IMR-90 (cell line): ENCODE measurements around the gene BASP1. TPM values are rescaled to one million over a fixed set of nuclear protein-coding genes. Genes with fewer than 3 reads are reported as not detected.
A peak's percentile ranks its signal among the peaks of the same experiment; 100 is the strongest.

Experiments
- ATAC-seq: fragments of 200-7000 bp; cut with Tn5 transposase; 2 replicates; pipeline ENCODE4 v1.9.1; 2020; ENCODE audit warnings: low read depth, mild to moderate bottlenecking, moderate library complexity
- BruUV-seq: library from RNA; stranded (reverse); fragments of 400-500 nt; replicated peaks from 2 replicates; lab custom pipeline; 2021; lab: Mats Ljungman, UMichigan
- CTCF ChIA-PET: fragments of 300-600 bp; formaldehyde crosslinking; extraction: SDS; loops from one replicate; lab custom pipeline; 2021; ENCODE audit warnings: antibody characterized with exemption; lab: Yijun Ruan, JAX
- POLR2A ChIA-PET: fragments of 300-600 bp; sonication (Branson Sonifier 250); formaldehyde crosslinking; loops from one replicate; lab custom pipeline; 2022; ENCODE audit warnings: antibody characterized with exemption; ENCODE audit not compliant: unreplicated experiment; lab: Charles Lee
- DNase-seq: peaks from one replicate; pipeline ENCODE4 v3.0.0; 2013
- H2AFZ ChIP-seq: replicated peaks from 2 replicates; pipeline ENCODE3; 2013; ENCODE audit warnings: low read length, mild to moderate bottlenecking; ENCODE audit not compliant: poor library complexity
- H2AK5ac ChIP-seq: 2 replicates; pipeline ENCODE4 v1.6.1; 2013; ENCODE audit warnings: low read depth, low read length, inconsistent platforms
- H2AK9ac ChIP-seq: replicated peaks from 2 replicates; pipeline ENCODE3; 2013; ENCODE audit warnings: mild to moderate bottlenecking, low read depth, low read length, moderate library complexity; ENCODE audit not compliant: poor library complexity
- H2BK120ac ChIP-seq: 2 replicates; pipeline ENCODE4 v1.6.1; 2013; ENCODE audit warnings: low read depth, low read length, inconsistent platforms
- H2BK15ac ChIP-seq: 3 replicates; pipeline ENCODE4 v1.6.1; 2013; ENCODE audit warnings: low read depth, low read length, inconsistent platforms
- H2BK20ac ChIP-seq: 2 replicates; pipeline ENCODE4 v1.6.1; 2013; ENCODE audit warnings: low read depth, mild to moderate bottlenecking, inconsistent platforms, low read length, moderate library complexity
- H2BK5ac ChIP-seq: 2 replicates; pipeline ENCODE4 v1.6.1; 2013; ENCODE audit warnings: mild to moderate bottlenecking, low read depth, low read length, inconsistent platforms; ENCODE audit not compliant: poor library complexity, severe bottlenecking
- H3K14ac ChIP-seq: replicated peaks from 2 replicates; pipeline ENCODE4 v1.6.1; 2013; ENCODE audit warnings: low read depth, low read length, inconsistent platforms
- H3K18ac ChIP-seq: 2 replicates; pipeline ENCODE4 v1.6.1; 2013; ENCODE audit warnings: low read depth, low read length, control low read depth
- H3K23ac ChIP-seq: 2 replicates; pipeline ENCODE4 v1.6.1; 2013; ENCODE audit warnings: low read depth, low read length, inconsistent platforms
- H3K27ac ChIP-seq: 2 replicates; pipeline ENCODE4 v1.5.1; 2013; ENCODE audit warnings: mild to moderate bottlenecking, control low read depth, low read length; ENCODE audit not compliant: insufficient read depth
- H3K27me3 ChIP-seq: 2 replicates; pipeline ENCODE4 v1.6.1; 2013; ENCODE audit warnings: low read length; ENCODE audit not compliant: control insufficient read depth, insufficient read depth
- H3K36me3 ChIP-seq: 2 replicates; pipeline ENCODE4 v1.6.1; 2013; ENCODE audit warnings: low read length, mixed read lengths; ENCODE audit not compliant: control insufficient read depth, insufficient read depth
- H3K4ac ChIP-seq: 2 replicates; pipeline ENCODE4 v1.6.1; 2013; ENCODE audit warnings: low read depth, low read length, inconsistent platforms
- H3K4me1 ChIP-seq: 2 replicates; pipeline ENCODE4 v1.6.1; 2013; ENCODE audit warnings: low read length, mixed read lengths; ENCODE audit not compliant: control insufficient read depth, insufficient read depth
- H3K4me2 ChIP-seq: 2 replicates; pipeline ENCODE4 v1.6.1; 2013; ENCODE audit warnings: low read depth, mild to moderate bottlenecking, control low read depth, low read length, moderate library complexity
- H3K4me3 ChIP-seq: 2 replicates; pipeline ENCODE4 v1.5.1; 2013; ENCODE audit warnings: low read depth, mild to moderate bottlenecking, control low read depth, low read length, moderate library complexity; ENCODE audit not compliant: insufficient read depth
- H3K56ac ChIP-seq: 2 replicates; pipeline ENCODE4 v1.6.1; 2013; ENCODE audit warnings: low read length, inconsistent platforms; ENCODE audit not compliant: insufficient read depth; ENCODE audit errors: extremely low read depth
- H3K79me1 ChIP-seq, 2 experiments: 2 replicates each; pipeline ENCODE4 v1.6.1; 2013; ENCODE audit warnings: low read length in 2 of 2, inconsistent platforms in 1 of 2, low read depth in 1 of 2
- H3K9ac ChIP-seq: 2 replicates; pipeline ENCODE4 v1.6.1; 2013; ENCODE audit warnings: low read depth, low read length, control low read depth
- H3K9me1 ChIP-seq: 2 replicates; pipeline ENCODE4 v1.6.1; 2013; ENCODE audit warnings: low read length, inconsistent platforms; ENCODE audit not compliant: insufficient read depth
- H3K9me3 ChIP-seq: 2 replicates; pipeline ENCODE4 v1.6.1; 2013; ENCODE audit warnings: low read length; ENCODE audit not compliant: control insufficient read depth, insufficient read depth
- H4K20me1 ChIP-seq: 2 replicates; pipeline ENCODE4 v1.6.1; 2013; ENCODE audit warnings: low read length, inconsistent platforms; ENCODE audit not compliant: insufficient read depth
- H4K5ac ChIP-seq: 2 replicates; pipeline ENCODE4 v1.6.1; 2013; ENCODE audit warnings: mild to moderate bottlenecking, low read depth, low read length, control low read depth
- H4K8ac ChIP-seq, 2 experiments: 2 replicates each; pipeline ENCODE4 v1.6.1; 2013; ENCODE audit warnings: low read depth in 2 of 2, low read length in 2 of 2, control low read depth in 1 of 2, inconsistent platforms in 1 of 2
- H4K91ac ChIP-seq: 2 replicates; pipeline ENCODE4 v1.6.1; 2013; ENCODE audit warnings: low read depth, low read length, inconsistent platforms; ENCODE audit not compliant: insufficient read depth
- CEBPB ChIP-seq: IDR thresholded peaks from 2 replicates; pipeline ENCODE4 v1.6.1; 2012; ENCODE audit warnings: low read depth, low read length, improper control_type of control experiment
- CHD1 ChIP-seq: IDR thresholded peaks from 2 replicates; pipeline ENCODE4 v1.6.1; 2012; ENCODE audit warnings: low read depth, low read length, improper control_type of control experiment
- ELK1 ChIP-seq: fragments of 150-350 bp; IDR thresholded peaks from 2 replicates; pipeline ENCODE4 v1.6.1; 2016; ENCODE audit warnings: low read depth, mild to moderate bottlenecking, low read length, moderate library complexity, borderline replicate concordance
- FOS ChIP-seq: fragments of 150-350 bp; IDR thresholded peaks from 2 replicates; pipeline ENCODE4 v1.6.1; 2016; ENCODE audit warnings: low read depth, low read length
- MAFK ChIP-seq: IDR thresholded peaks from 2 replicates; pipeline ENCODE4 v1.6.1; 2012; ENCODE audit warnings: low read depth, low read length, improper control_type of control experiment
- MAZ ChIP-seq: IDR thresholded peaks from 2 replicates; pipeline ENCODE4 v1.6.1; 2012; ENCODE audit warnings: low read depth, mild to moderate bottlenecking, low read length, improper control_type of control experiment, moderate library complexity, borderline replicate concordance
- MXI1 ChIP-seq: IDR thresholded peaks from 2 replicates; pipeline ENCODE4 v1.6.1; 2012; ENCODE audit warnings: low read depth, mild to moderate bottlenecking, low read length, moderate library complexity, borderline replicate concordance
- NFE2L2 ChIP-seq: fragments of 150-350 bp; IDR thresholded peaks from 2 replicates; pipeline ENCODE4 v1.6.1; 2016; ENCODE audit warnings: low read depth, mild to moderate bottlenecking, low read length
- POLR2A ChIP-seq: IDR thresholded peaks from 2 replicates; pipeline ENCODE4 v1.6.1; 2012; ENCODE audit warnings: mild to moderate bottlenecking, low read depth, low read length
- RAD21 ChIP-seq: IDR thresholded peaks from 2 replicates; pipeline ENCODE4 v1.6.1; 2012; ENCODE audit warnings: low read length, improper control_type of control experiment
- RCOR1 ChIP-seq: IDR thresholded peaks from 2 replicates; pipeline ENCODE4 v1.6.1; 2012; ENCODE audit warnings: mild to moderate bottlenecking, low read length, improper control_type of control experiment; ENCODE audit not compliant: insufficient replicate concordance
- RFX5 ChIP-seq: IDR thresholded peaks from 2 replicates; pipeline ENCODE4 v1.8.0; 2012; ENCODE audit warnings: low read depth, mild to moderate bottlenecking, low read length, moderate library complexity
- SMC3 ChIP-seq: fragments of 150-350 bp; IDR thresholded peaks from 2 replicates; pipeline ENCODE4 v1.6.1; 2016; ENCODE audit warnings: low read depth, mild to moderate bottlenecking, antibody characterized with exemption, low read length, moderate library complexity
- WGBS, 2 experiments: methylation state at CpG; one replicate each; pipeline versions ENCODE4 v1.1.5 to v1.1.7; 2013; ENCODE audit warnings: missing lambda C conversion rate in 2 of 2; ENCODE audit not compliant: insufficient read length in 1 of 2; ENCODE audit errors: extremely low coverage in 2 of 2; 5-methylcytosine and 5-hydroxymethylcytosine counted together
- dilution Hi-C: fragments of 300-500 bp; cut with HindIII; formaldehyde crosslinking; loops from one replicate; pipeline ENCODE4 v1.14.3; 2018; ENCODE audit warnings: low sequenced_read_pairs; ENCODE audit not compliant: unreplicated experiment
- in situ Hi-C: fragments of 300-500 bp; cut with MboI; formaldehyde crosslinking; loops from 3 replicates; pipeline ENCODE4 v1.14.3; 2019; ENCODE audit warnings: low sequenced_read_pairs, inconsistent platforms, mixed read lengths
- intact Hi-C: fragments of 100-400 bp; cut with micrococcal nuclease; formaldehyde crosslinking; loops from 2 replicates; pipeline ENCODE4 v1.10.0; 2022
- polyA plus RNA-seq, 3 experiments: library from polyadenylated mRNA; depleted of rRNA; stranded (reverse); fragments of >200 nt; gene quantifications; 2 replicates each; pipeline ENCODE4 v1.2.3, GENCODE V29; 2012; ENCODE audit warnings: low replicate concordance in 1 of 3
- total RNA-seq: library from RNA; depleted of rRNA; stranded (reverse); fragments of >200 nt; gene quantifications from 2 replicates; pipeline ENCODE4 v1.2.3, GENCODE V29; 2012
- TF ChIP-seq, protein P1 (sequence below): conservative IDR thresholded peaks from 2 replicates; pipeline ENCODE4 v1.5.1; 2012; ENCODE audit warnings: mild to moderate bottlenecking, low read depth, low read length, improper control_type of control experiment
- TF ChIP-seq, protein P2 (sequence below): fragments of 150-350 bp; IDR thresholded peaks from 2 replicates; pipeline ENCODE4 v1.6.1; 2017; ENCODE audit warnings: mild to moderate bottlenecking, antibody characterized with exemption, low read length, low read depth

The BASP1 gene
- total and polyA plus RNA-seq, 2 of the 4 experiments (the other 2 are of a cell fraction), result 39.6 to 103 TPM

DNA sequence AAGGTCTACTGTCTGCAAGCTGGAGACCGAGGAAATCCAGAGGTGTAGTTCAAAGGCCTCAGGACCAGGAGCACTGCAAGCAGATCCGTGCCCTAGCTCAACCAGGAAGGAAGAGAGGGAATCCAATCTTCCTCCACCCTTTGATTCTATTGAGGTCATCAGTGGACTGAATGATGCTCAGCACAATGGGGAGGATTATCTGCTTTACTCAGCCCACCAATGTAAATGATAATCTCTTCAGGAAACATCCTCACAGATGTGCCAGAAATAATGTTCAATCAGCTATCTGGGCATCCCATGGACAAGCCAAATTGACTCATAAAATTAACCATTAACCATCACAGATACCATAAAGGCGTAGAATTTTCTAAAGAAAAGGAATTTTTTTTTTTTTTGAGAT, 92.0 kb downstream of the BASP1 start:
- TF ChIP-seq MXI1 (no peak), ELK1 (no peak), RCOR1 (no peak), CEBPB (no peak), CHD1 (no peak), NFE2L2 (no peak), SMC3 (no peak), POLR2A (no peak), FOS (no peak), MAFK (no peak), RFX5 (no peak), RAD21 (no peak), MAZ (no peak)
- TF ChIP-seq, protein P1, sequence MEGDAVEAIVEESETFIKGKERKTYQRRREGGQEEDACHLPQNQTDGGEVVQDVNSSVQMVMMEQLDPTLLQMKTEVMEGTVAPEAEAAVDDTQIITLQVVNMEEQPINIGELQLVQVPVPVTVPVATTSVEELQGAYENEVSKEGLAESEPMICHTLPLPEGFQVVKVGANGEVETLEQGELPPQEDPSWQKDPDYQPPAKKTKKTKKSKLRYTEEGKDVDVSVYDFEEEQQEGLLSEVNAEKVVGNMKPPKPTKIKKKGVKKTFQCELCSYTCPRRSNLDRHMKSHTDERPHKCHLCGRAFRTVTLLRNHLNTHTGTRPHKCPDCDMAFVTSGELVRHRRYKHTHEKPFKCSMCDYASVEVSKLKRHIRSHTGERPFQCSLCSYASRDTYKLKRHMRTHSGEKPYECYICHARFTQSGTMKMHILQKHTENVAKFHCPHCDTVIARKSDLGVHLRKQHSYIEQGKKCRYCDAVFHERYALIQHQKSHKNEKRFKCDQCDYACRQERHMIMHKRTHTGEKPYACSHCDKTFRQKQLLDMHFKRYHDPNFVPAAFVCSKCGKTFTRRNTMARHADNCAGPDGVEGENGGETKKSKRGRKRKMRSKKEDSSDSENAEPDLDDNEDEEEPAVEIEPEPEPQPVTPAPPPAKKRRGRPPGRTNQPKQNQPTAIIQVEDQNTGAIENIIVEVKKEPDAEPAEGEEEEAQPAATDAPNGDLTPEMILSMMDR, result no peak
- TF ChIP-seq, protein P2, sequence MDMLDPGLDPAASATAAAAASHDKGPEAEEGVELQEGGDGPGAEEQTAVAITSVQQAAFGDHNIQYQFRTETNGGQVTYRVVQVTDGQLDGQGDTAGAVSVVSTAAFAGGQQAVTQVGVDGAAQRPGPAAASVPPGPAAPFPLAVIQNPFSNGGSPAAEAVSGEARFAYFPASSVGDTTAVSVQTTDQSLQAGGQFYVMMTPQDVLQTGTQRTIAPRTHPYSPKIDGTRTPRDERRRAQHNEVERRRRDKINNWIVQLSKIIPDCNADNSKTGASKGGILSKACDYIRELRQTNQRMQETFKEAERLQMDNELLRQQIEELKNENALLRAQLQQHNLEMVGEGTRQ, result no peak

More for the DNA sequence above, 92.0 kb downstream of the BASP1 start:
- dilution Hi-C loops, result no loop called here
- H2AFZ ChIP-seq, result no peak overlapping the region
- DNase-seq (no peak), ATAC-seq (no peak)
- H2AK5ac ChIP-seq, result peak overlapping the region; percentile 56; the same call in 1 of the 2 replicates
- no TSS peak for BruUV-seq
- H3K27ac ChIP-seq, result no peak overlapping the region
- no peak overlapping the region; the same call in 1 of the 2 replicates for H4K91ac ChIP-seq
- no peaks in the 10 kb centered on the region for H3K36me3 ChIP-seq
- 0 out of 2 replicates have a peak overlapping the region, but pooled peaks have one; percentile 26 for H2BK20ac ChIP-seq
- no peak overlapping the region for H2BK15ac ChIP-seq
- H3K56ac ChIP-seq, result no peak overlapping the region
- peak overlapping the region; percentile 42; the same call in 1 of the 2 replicates for H3K4ac ChIP-seq
- no peak overlapping the region for H2BK120ac ChIP-seq
- no peak overlapping the region for H3K4me2 ChIP-seq
- peaks cover 10% of the 10 kb centered on the region for H3K4me1 ChIP-seq
- peaks cover 9% of the 10 kb centered on the region for H3K9me1 ChIP-seq
- H3K27me3 ChIP-seq, result no peaks in the 10 kb centered on the region
- intact Hi-C loops, result loop anchor here (5.0 kb wide), 1 partner anchor 68 kb away; no protein-coding TSS in a partner anchor
- no peak overlapping the region for H3K9ac ChIP-seq
- H3K23ac ChIP-seq, result no peak overlapping the region
- POLR2A ChIA-PET, result no interaction called here
- no peaks in the 10 kb centered on the region for H4K20me1 ChIP-seq
- no peaks in the 10 kb centered on the region for H3K79me1 ChIP-seq
- H3K9me3 ChIP-seq, result no peaks in the 10 kb centered on the region
- no peak overlapping the region; the same call in 1 of the 2 replicates for H3K14ac ChIP-seq
- in situ Hi-C loops, result no loop called here
- no CpG with 5 or more reads among the region's 3 CpGs for WGBS, 2 experiments
- no peak overlapping the region for H3K4me3 ChIP-seq
- H2AK9ac ChIP-seq, result no peak overlapping the region
- no peak overlapping the region for H2BK5ac ChIP-seq
- peak overlapping the region; percentile 57; the same call in 1 of the 2 replicates for H3K18ac ChIP-seq
- H4K5ac ChIP-seq, result no peak overlapping the region
- H4K8ac ChIP-seq, result no peak overlapping the region
- CTCF ChIA-PET, result interaction anchor here (0.6 kb wide), 1 partner anchor 17 kb away, joined by 4 read pairs; no protein-coding TSS in a partner anchor
